ENCODE data around the gene RXYLT1. TPM values are rescaled to one million over a fixed set of nuclear protein-coding genes. Genes with fewer than 3 reads are reported as not detected.
A peak's percentile ranks its signal among the peaks of the same experiment; 100 is the strongest.
"Not testable (repeated sequence)": the region's sequence is repeated elsewhere in the genome, so short reads cannot be mapped to it uniquely, and the experiment has no call there.

RXYLT1 gene
- polyA plus RNA-seq, 6 donors from 2014 or later = 14.3 to 30.2 (median 18.6) TPM

GRCh38 chr12:63836936-63837335, 57.2 kb downstream of the RXYLT1 start:
- ATAC-seq (ENCODE audit: low read depth in 2 of 2) (no peak), DNase-seq (no peak)
- H3K4me1 Mint-ChIP-seq = no peaks in the 10 kb centered on the region
- no peak overlapping the region for H3K27ac Mint-ChIP-seq
- peaks cover 0 to 3% (median 0%) of the 10 kb centered on the region in 7 donors for H3K9me3 Mint-ChIP-seq
- H3K27me3 Mint-ChIP-seq = peaks cover 0 to 30% (median 6%) of the 10 kb centered on the region in 3 donors
- no peak overlapping the region for H3K4me3 Mint-ChIP-seq
- H3K36me3 Mint-ChIP-seq = no peaks in the 10 kb centered on the region

DNA sequence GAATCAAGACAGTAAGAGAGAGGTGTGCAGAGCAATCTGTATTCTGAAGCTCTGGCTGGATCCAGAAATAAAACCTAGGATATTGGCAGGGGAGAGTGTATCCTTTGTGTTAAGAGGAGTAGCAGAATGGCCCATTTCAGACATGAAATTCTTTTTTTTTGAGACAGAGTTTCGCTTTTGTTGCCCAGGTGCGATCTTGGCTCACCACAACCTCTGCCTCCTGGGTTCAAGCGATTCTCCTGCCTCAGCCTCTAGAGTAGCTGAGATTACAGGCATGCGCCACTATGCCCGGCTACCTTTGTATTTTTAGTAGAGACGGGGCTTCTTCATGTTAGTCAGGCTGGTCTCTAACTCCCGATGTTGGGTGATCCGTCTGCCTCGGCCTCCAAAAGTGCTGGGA, 58.7 kb downstream of the RXYLT1 start:
- H3K9me3 Mint-ChIP-seq = peaks cover 0 to 3% (median 0%) of the 10 kb centered on the region in 7 donors
- no peak for ATAC-seq (ENCODE audit: low read depth in 2 of 2)
- DNase-seq = no peak
- peaks cover 0 to 4% (median 4%) of the 10 kb centered on the region in 3 donors for H3K4me1 Mint-ChIP-seq
- no peak overlapping the region for H3K4me3 Mint-ChIP-seq
- H3K36me3 Mint-ChIP-seq = no peaks in the 10 kb centered on the region
- peaks cover 0 to 27% (median 15%) of the 10 kb centered on the region in 3 donors for H3K27me3 Mint-ChIP-seq
- H3K27ac Mint-ChIP-seq = no peak overlapping the region

DNA sequence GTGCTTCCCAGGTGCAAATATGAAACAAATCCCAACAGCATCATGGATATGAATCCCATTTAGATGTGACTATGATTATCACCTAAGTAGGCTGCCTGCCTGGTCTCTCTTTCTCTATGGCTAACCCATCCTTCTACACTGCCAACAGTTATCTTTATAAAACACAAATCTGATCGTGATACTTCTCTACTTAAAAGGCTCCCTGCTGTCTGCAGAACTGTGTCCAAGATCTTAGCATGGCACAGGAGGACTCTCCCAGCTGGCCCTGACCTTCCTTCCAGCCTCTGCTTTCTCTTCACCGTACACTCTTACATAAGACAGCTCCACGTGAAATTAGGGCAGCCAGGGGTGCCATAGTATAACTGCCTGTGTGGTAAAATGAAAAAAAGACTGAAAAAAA, 61.3 kb downstream of the RXYLT1 start:
- peaks cover 18 to 30% (median 28%) of the 10 kb centered on the region in 3 donors for H3K27me3 Mint-ChIP-seq
- peaks cover 8 to 11% (median 10%) of the 10 kb centered on the region in 3 donors for H3K4me1 Mint-ChIP-seq
- H3K27ac Mint-ChIP-seq = no peak overlapping the region
- DNase-seq (no peak), ATAC-seq (ENCODE audit: low read depth in 2 of 2) (no peak)
- peaks cover 0 to 2% (median 0%) of the 10 kb centered on the region in 7 donors for H3K9me3 Mint-ChIP-seq
- no peak overlapping the region for H3K4me3 Mint-ChIP-seq
- no peaks in the 10 kb centered on the region for H3K36me3 Mint-ChIP-seq

- ATAC-seq (ENCODE audit: low read depth in 2 of 2) = no peak
- H3K9me3 Mint-ChIP-seq = peaks cover 0 to 2% (median 0%) of the 10 kb centered on the region in 7 donors
- no peaks in the 10 kb centered on the region for H3K36me3 Mint-ChIP-seq
- H3K4me3 Mint-ChIP-seq = peak overlapping the region in 1 of 8 donors; percentile 60
- peaks cover 8 to 11% (median 10%) of the 10 kb centered on the region in 3 donors for H3K4me1 Mint-ChIP-seq
- peaks cover 24 to 36% (median 29%) of the 10 kb centered on the region in 3 donors for H3K27me3 Mint-ChIP-seq
- DNase-seq = no peak
- no peak overlapping the region for H3K27ac Mint-ChIP-seq
Measured at GRCh38 chr12:63841571-63841970, 61.9 kb downstream of the RXYLT1 start.

DNA sequence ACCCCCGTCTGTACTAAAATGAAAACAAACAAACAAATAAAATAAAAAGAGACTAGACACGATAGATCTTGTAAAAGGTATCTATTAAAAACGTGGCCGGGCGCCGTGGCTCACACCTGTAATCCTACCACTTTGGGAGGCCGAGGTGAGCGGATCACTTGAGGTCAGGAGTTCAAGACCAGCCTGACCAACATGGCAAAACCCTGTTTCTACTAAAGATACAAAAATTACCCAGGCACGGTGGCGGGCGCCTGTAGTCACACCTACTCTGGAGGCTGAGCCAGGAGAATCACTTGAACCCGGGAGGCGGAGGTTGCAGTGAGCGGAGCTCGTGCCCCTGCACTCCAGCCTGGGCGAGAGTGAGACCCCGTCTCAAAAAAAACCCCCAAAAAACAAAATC, 63.0 kb downstream of the RXYLT1 start:
- ATAC-seq (ENCODE audit: low read depth in 2 of 2); DNase-seq; H3K36me3 Mint-ChIP-seq; H3K9me3 Mint-ChIP-seq: not testable (repeated sequence)
- Mint-ChIP-seq H3K4me3 (peak overlapping the region; percentile 61 to 90 (median 70)), H3K4me1 (peaks cover 8 to 11% (median 10%) of the 10 kb centered on the region in 3 donors), H3K27ac (peak overlapping the region in 1 of 6 donors; percentile 22), H3K27me3 (peaks cover 27 to 40% (median 28%) of the 10 kb centered on the region in 3 donors)

- DNase-seq (no peak), ATAC-seq (ENCODE audit: low read depth in 2 of 2) (peak; percentile 54)
- peak overlapping the region in 2 of 6 donors; percentile 12 to 78 for H3K27ac Mint-ChIP-seq
- no peaks in the 10 kb centered on the region for H3K36me3 Mint-ChIP-seq
- H3K4me1 Mint-ChIP-seq = peaks cover 8 to 11% (median 10%) of the 10 kb centered on the region in 3 donors
- peaks cover 0 to 2% (median 0%) of the 10 kb centered on the region in 7 donors for H3K9me3 Mint-ChIP-seq
- H3K4me3 Mint-ChIP-seq = peak overlapping the region; percentile 61 to 90 (median 70)
- peaks cover 25 to 40% (median 28%) of the 10 kb centered on the region in 3 donors for H3K27me3 Mint-ChIP-seq
Measured at GRCh38 chr12:63843254-63843720, 63.6 kb downstream of the RXYLT1 start.

- ATAC-seq (ENCODE audit: low read depth in 2 of 2) (peak; percentile 89 to 94), DNase-seq (peak; percentile 68)
- peaks cover 28 to 40% (median 29%) of the 10 kb centered on the region in 3 donors for H3K27me3 Mint-ChIP-seq
- H3K9me3 Mint-ChIP-seq = peaks cover 0 to 2% (median 0%) of the 10 kb centered on the region in 7 donors
- H3K4me1 Mint-ChIP-seq = peaks cover 8 to 11% (median 10%) of the 10 kb centered on the region in 3 donors
- H3K36me3 Mint-ChIP-seq = no peaks in the 10 kb centered on the region
- H3K27ac Mint-ChIP-seq = no peak overlapping the region
- peak overlapping the region in 6 of 8 donors; percentile 56 to 90 (median 75) for H3K4me3 Mint-ChIP-seq
Measured at GRCh38 chr12:63843721-63844390, 64.1 kb downstream of the RXYLT1 start.

DNA sequence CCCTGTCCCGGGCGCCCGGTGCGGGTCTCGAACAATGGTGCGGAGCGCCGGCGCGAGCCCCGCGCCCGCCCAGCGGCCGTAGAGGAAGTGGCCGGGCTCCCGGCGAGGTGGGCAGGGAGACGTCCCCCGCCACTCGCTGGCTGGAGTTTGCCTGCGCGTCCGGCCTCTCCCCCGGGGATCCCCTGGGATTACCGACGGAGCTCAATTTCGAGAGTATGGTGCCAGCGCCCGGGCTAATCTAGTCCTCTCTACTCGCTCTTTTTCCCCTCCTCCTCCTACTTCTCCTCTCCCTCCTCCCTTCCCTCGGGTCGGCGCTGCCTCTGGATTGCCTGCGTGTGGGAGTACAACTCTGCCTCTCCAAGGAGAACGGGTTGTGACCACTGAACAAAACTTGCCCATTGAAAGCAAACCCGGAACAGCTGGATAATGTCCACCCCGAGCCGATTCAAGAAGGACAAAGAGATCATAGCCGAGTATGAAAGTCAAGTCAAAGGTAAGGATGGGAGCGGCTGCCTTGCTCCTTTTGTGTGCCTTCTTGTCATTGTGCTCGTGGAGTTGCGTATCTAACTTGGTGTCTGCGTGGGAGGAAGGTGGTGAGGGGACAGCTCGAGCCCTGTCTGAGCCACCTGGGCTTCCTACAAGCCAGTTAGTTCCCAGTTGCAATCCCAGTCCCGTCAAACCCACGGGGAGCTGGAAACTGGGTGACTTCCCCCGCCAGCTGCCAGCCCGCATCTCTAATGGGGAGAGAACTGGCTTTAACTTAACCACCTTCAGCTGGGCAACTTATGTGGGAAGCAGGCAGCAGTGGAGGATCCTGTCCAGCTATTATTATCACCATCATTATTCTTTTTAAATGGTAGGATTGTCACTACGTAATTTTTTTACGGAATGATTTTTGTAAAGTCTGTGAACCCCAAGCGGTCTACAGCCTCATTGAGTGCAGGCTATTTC, 65.0 kb downstream of the RXYLT1 start, which contains the start of gene SRGAP1:
TSS of gene SRGAP1 (plus strand) at position 310 of the 951 bp plus-strand sequence. CDS start at position 427, 117 bp downstream.
- H3K27ac Mint-ChIP-seq = peak within 1 kb of the TSS in 2 of 6 donors; percentile 70 to 90
- peaks cover 0 to 2% (median 0%) of the 10 kb centered on the region in 7 donors for H3K9me3 Mint-ChIP-seq
- H3K27me3 Mint-ChIP-seq = peaks cover 24 to 34% (median 28%) of the 10 kb centered on the region in 3 donors
- DNase-seq (no peak), ATAC-seq (ENCODE audit: low read depth in 2 of 2) (no peak)
- H3K4me3 Mint-ChIP-seq = peak within 1 kb of the TSS; percentile 84 to 97 (median 93)
- peaks cover 8 to 11% (median 10%) of the 10 kb centered on the region in 3 donors for H3K4me1 Mint-ChIP-seq
- no peaks in the 10 kb centered on the region for H3K36me3 Mint-ChIP-seq

GRCh38 chr12:63845726-63846125, 66.0 kb downstream of the RXYLT1 start:
- peaks cover 8 to 11% (median 10%) of the 10 kb centered on the region in 3 donors for H3K4me1 Mint-ChIP-seq
- peak overlapping the region in 1 of 8 donors; percentile 84 for H3K4me3 Mint-ChIP-seq
- H3K9me3 Mint-ChIP-seq = peaks cover 0 to 2% (median 0%) of the 10 kb centered on the region in 7 donors
- no peak for DNase-seq
- no peak for ATAC-seq (ENCODE audit: low read depth in 2 of 2)
- no peak overlapping the region for H3K27ac Mint-ChIP-seq
- no peaks in the 10 kb centered on the region for H3K36me3 Mint-ChIP-seq
- H3K27me3 Mint-ChIP-seq = peaks cover 24 to 33% (median 28%) of the 10 kb centered on the region in 3 donors

GRCh38 chr12:63846238-63846967, 66.7 kb downstream of the RXYLT1 start:
- DNase-seq (no peak), ATAC-seq (ENCODE audit: low read depth in 2 of 2) (no peak)
- peaks cover 0 to 2% (median 0%) of the 10 kb centered on the region in 7 donors for H3K9me3 Mint-ChIP-seq
- H3K27ac Mint-ChIP-seq = no peak overlapping the region
- peaks cover 8 to 11% (median 10%) of the 10 kb centered on the region in 3 donors for H3K4me1 Mint-ChIP-seq
- peak overlapping the region in 1 of 8 donors; percentile 31 for H3K4me3 Mint-ChIP-seq
- H3K36me3 Mint-ChIP-seq = no peaks in the 10 kb centered on the region
- peaks cover 24 to 33% (median 28%) of the 10 kb centered on the region in 3 donors for H3K27me3 Mint-ChIP-seq

DNA sequence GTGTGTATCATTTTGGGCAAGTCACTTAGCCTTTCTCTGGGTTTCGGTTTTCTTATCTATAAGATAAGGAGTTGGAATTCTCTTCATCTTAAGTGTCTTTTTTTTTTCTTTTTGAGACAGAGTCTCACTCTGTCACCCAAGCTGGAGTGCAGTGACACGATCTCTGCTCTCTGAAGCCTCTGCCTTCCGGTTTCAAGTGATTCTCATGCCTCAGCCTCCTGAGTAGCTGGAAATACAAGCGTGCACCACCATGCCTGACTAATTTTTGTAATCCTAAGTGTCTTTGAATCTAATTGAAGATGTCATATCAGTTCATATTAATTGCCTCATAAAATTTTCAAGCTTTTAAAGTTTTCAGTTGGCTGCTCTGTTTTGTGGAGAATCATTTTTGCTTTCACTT, 68.7 kb downstream of the RXYLT1 start:
- Mint-ChIP-seq H3K9me3 (no peaks in the 10 kb centered on the region), H3K4me1 (peaks cover 7 to 8% (median 7%) of the 10 kb centered on the region in 3 donors), H3K27ac (no peak overlapping the region), H3K36me3 (no peaks in the 10 kb centered on the region), H3K27me3 (peaks cover 17 to 28% (median 25%) of the 10 kb centered on the region in 3 donors), H3K4me3 (no peak overlapping the region)
- DNase-seq (no peak), ATAC-seq (ENCODE audit: low read depth in 2 of 2) (no peak)

GRCh38 chr12:63849106-63849620, 69.5 kb downstream of the RXYLT1 start:
- H3K4me1 Mint-ChIP-seq = peaks cover 7 to 8% (median 7%) of the 10 kb centered on the region in 3 donors
- ATAC-seq (ENCODE audit: low read depth in 2 of 2) (no peak), DNase-seq (no peak)
- no peak overlapping the region for H3K27ac Mint-ChIP-seq
- H3K27me3 Mint-ChIP-seq = peaks cover 17 to 28% (median 25%) of the 10 kb centered on the region in 3 donors
- no peaks in the 10 kb centered on the region for H3K9me3 Mint-ChIP-seq
- no peak overlapping the region for H3K4me3 Mint-ChIP-seq
- no peaks in the 10 kb centered on the region for H3K36me3 Mint-ChIP-seq

Data from naive B cell (primary cell).